Mesenchymal stem cell (in vitro differentiated cells and primary cell): ENCODE measurements around the gene DYNLT5.

ENCODE experiments used
- DNase-seq: peaks from one replicate; pipeline ENCODE4 v3.0.0-alpha.2; 2013
- H2AFZ ChIP-seq: one replicate; pipeline ENCODE4 v1.6.1; 2013; ENCODE audit warnings: low read depth, mild to moderate bottlenecking, control low read depth, inconsistent platforms, low read length, moderate library complexity
- H2AK5ac ChIP-seq: 2 replicates; pipeline ENCODE4 v1.6.1; 2013; ENCODE audit warnings: low read length, moderate library complexity, mild to moderate bottlenecking, inconsistent platforms; ENCODE audit not compliant: severe bottlenecking
- H2BK120ac ChIP-seq: one replicate; pipeline ENCODE4 v1.6.1; 2013; ENCODE audit warnings: low read depth, mild to moderate bottlenecking, inconsistent platforms, low read length, moderate library complexity
- H2BK12ac ChIP-seq, 2 experiments: one replicate each; pipeline ENCODE4 v1.6.1; 2013; ENCODE audit warnings: inconsistent platforms in 2 of 2, low read length in 2 of 2, mild to moderate bottlenecking in 2 of 2, moderate library complexity in 2 of 2, control low read depth in 1 of 2
- H2BK15ac ChIP-seq: one replicate; pipeline ENCODE4 v1.6.1; 2013; ENCODE audit warnings: mild to moderate bottlenecking, low read depth, inconsistent platforms; ENCODE audit not compliant: poor library complexity, severe bottlenecking
- H2BK5ac ChIP-seq: 2 replicates; pipeline ENCODE4 v1.6.1; 2013; ENCODE audit warnings: low read depth, mild to moderate bottlenecking, low read length, control low read depth, inconsistent platforms; ENCODE audit not compliant: poor library complexity, severe bottlenecking
- H3K14ac ChIP-seq, 2 experiments: one replicate each; pipeline ENCODE4 v1.6.1; 2013; ENCODE audit warnings: inconsistent platforms in 2 of 2, low read length in 2 of 2, control low read depth in 1 of 2, mild to moderate bottlenecking in 1 of 2, moderate library complexity in 1 of 2
- H3K18ac ChIP-seq, 2 experiments: one replicate each; pipeline ENCODE4 v1.6.1; 2013; ENCODE audit warnings: inconsistent platforms in 2 of 2, low read length in 2 of 2, control low read depth in 1 of 2, low read depth in 1 of 2, mild to moderate bottlenecking in 1 of 2
- H3K23ac ChIP-seq, 2 experiments: one replicate each; pipeline ENCODE4 v1.6.1; 2013; ENCODE audit warnings: inconsistent platforms in 2 of 2, low read length in 2 of 2, mild to moderate bottlenecking in 2 of 2, moderate library complexity in 2 of 2, control low read depth in 1 of 2
- H3K27ac ChIP-seq: 2 replicates; pipeline ENCODE4 v1.5.1; 2013; ENCODE audit warnings: mild to moderate bottlenecking, moderate library complexity, low read length, control low read depth, inconsistent platforms; ENCODE audit not compliant: poor library complexity, severe bottlenecking
- H3K27me3 ChIP-seq, 2 experiments: 2 replicates each; pipeline versions ENCODE4 v1.6.1 to v1.7.0; 2013; ENCODE audit warnings: low read length in 2 of 2, mild to moderate bottlenecking in 2 of 2, moderate library complexity in 2 of 2, control low read depth in 1 of 2, inconsistent platforms in 1 of 2; ENCODE audit not compliant: control insufficient read depth in 1 of 2, insufficient read depth in 1 of 2
- H3K36me3 ChIP-seq, 2 experiments: 2 replicates each; pipeline versions ENCODE4 v1.6.1 to v1.7.0; 2013; ENCODE audit warnings: low read length in 2 of 2, control low read depth in 1 of 2, inconsistent platforms in 1 of 2, low read depth in 1 of 2, mild to moderate bottlenecking in 1 of 2; ENCODE audit not compliant: insufficient read depth in 2 of 2, control insufficient read depth in 1 of 2
- H3K4ac ChIP-seq, 2 experiments: one replicate each; pipeline ENCODE4 v1.6.1; 2013; ENCODE audit warnings: inconsistent platforms in 2 of 2, low read length in 2 of 2, mild to moderate bottlenecking in 2 of 2, moderate library complexity in 2 of 2, control low read depth in 1 of 2, low read depth in 1 of 2
- H3K4me1 ChIP-seq: 2 replicates; pipeline ENCODE4 v1.6.1; 2013; ENCODE audit warnings: low read depth, low read length, control low read depth; ENCODE audit not compliant: control insufficient read depth, insufficient read depth
- H3K4me2 ChIP-seq: 2 replicates; pipeline ENCODE4 v1.6.1; 2013; ENCODE audit warnings: low read length, mild to moderate bottlenecking, inconsistent platforms; ENCODE audit not compliant: poor library complexity, severe bottlenecking
- H3K4me3 ChIP-seq, 2 experiments: 2 replicates each; pipeline versions ENCODE4 v1.5.1 to v1.7.0; 2013; ENCODE audit warnings: low read length in 2 of 2, mild to moderate bottlenecking in 2 of 2, control low read depth in 1 of 2, low read depth in 1 of 2; ENCODE audit not compliant: insufficient read depth in 1 of 2
- H3K79me1 ChIP-seq: replicated peaks from 2 replicates; pipeline ENCODE4 v1.6.1; 2013; ENCODE audit warnings: mild to moderate bottlenecking, control low read depth, low read length, inconsistent platforms; ENCODE audit not compliant: poor library complexity, severe bottlenecking
- H3K9ac ChIP-seq: 2 replicates; pipeline ENCODE4 v1.7.0; 2013; ENCODE audit warnings: mild to moderate bottlenecking, low read length, moderate library complexity
- H3K9me3 ChIP-seq: 2 replicates; pipeline ENCODE4 v1.7.0; 2013; ENCODE audit warnings: mild to moderate bottlenecking, low read length; ENCODE audit not compliant: control insufficient read depth
- H4K8ac ChIP-seq: one replicate; pipeline ENCODE4 v1.6.1; 2013; ENCODE audit warnings: inconsistent platforms, mild to moderate bottlenecking, low read length, moderate library complexity
- H4K91ac ChIP-seq: one replicate; pipeline ENCODE4 v1.6.1; 2013; ENCODE audit warnings: mild to moderate bottlenecking, low read length, inconsistent platforms
- WGBS: methylation state at CpG from one replicate; pipeline ENCODE4 v1.1.7; 2013; ENCODE audit warnings: mixed read lengths; 5-methylcytosine and 5-hydroxymethylcytosine counted together

Gene DYNLT5

GRCh38 chr1:66767626-66768025 lies 15.4 kb downstream of the DYNLT5 start:
- no peaks in the 10 kb centered on the region for H3K9me3 ChIP-seq
- H2AK5ac ChIP-seq = no peak overlapping the region
- no peak overlapping the region for H3K4me2 ChIP-seq
- H2BK15ac ChIP-seq = no peak overlapping the region
- no peak overlapping the region for H3K4me3 ChIP-seq
- no peak overlapping the region for H3K9ac ChIP-seq
- no peak overlapping the region for H3K23ac ChIP-seq
- H3K27ac ChIP-seq = no peak overlapping the region
- H2BK120ac ChIP-seq = no peak overlapping the region
- no peak overlapping the region for H2AFZ ChIP-seq
- no peak for DNase-seq
- no peak overlapping the region for H3K18ac ChIP-seq
- H3K27me3 ChIP-seq = no peaks in the 10 kb centered on the region
- H3K4ac ChIP-seq = no peak overlapping the region
- no peaks in the 10 kb centered on the region for H3K79me1 ChIP-seq
- no peak overlapping the region for H4K8ac ChIP-seq
- H2BK12ac ChIP-seq = no peak overlapping the region
- H3K4me1 ChIP-seq = no peaks in the 10 kb centered on the region
- no peaks in the 10 kb centered on the region for H3K36me3 ChIP-seq
- H4K91ac ChIP-seq = no peak overlapping the region
- no peak overlapping the region for H3K14ac ChIP-seq
- no peak overlapping the region for H2BK5ac ChIP-seq

- Histone ChIP-seq H3K4me3 (no peak overlapping the region), H3K79me1 (no peaks in the 10 kb centered on the region), H2BK15ac (no peak overlapping the region), H2BK5ac (no peak overlapping the region), H3K4me1 (no peaks in the 10 kb centered on the region), H4K8ac (no peak overlapping the region), H2BK120ac (no peak overlapping the region), H3K36me3 (no peaks in the 10 kb centered on the region), H3K18ac (no peak overlapping the region), H2AFZ (no peak overlapping the region), H3K27me3 (no peaks in the 10 kb centered on the region), H3K9me3 (no peaks in the 10 kb centered on the region), H3K4ac (no peak overlapping the region), H2AK5ac (no peak overlapping the region), H3K27ac (no peak overlapping the region), H3K23ac (no peak overlapping the region), H2BK12ac (no peak overlapping the region), H4K91ac (no peak overlapping the region), H3K4me2 (no peak overlapping the region), H3K14ac (no peak overlapping the region), H3K9ac (no peak overlapping the region)
- WGBS = no CpG with 5 or more reads among the region's 1 CpG
- DNase-seq = no peak
These were observed 16.7 kb downstream of the DYNLT5 start for GRCh38 chr1:66768965-66769364.

GRCh38 chr1:66769512-66770229 lies 17.4 kb downstream of the DYNLT5 start:
- no peak overlapping the region for H3K18ac ChIP-seq
- no peak overlapping the region for H2BK15ac ChIP-seq
- no peaks in the 10 kb centered on the region for H3K9me3 ChIP-seq
- no peak overlapping the region for H2AFZ ChIP-seq
- no peaks in the 10 kb centered on the region for H3K27me3 ChIP-seq
- DNase-seq = no peak
- H2BK5ac ChIP-seq = no peak overlapping the region
- no peak overlapping the region for H2BK12ac ChIP-seq
- H4K8ac ChIP-seq = no peak overlapping the region
- no peak overlapping the region for H3K14ac ChIP-seq
- no peak overlapping the region for H2AK5ac ChIP-seq
- H3K9ac ChIP-seq = peak overlapping the region; percentile 17
- no peak overlapping the region for H3K23ac ChIP-seq
- H3K4ac ChIP-seq = no peak overlapping the region
- no peaks in the 10 kb centered on the region for H3K4me1 ChIP-seq
- H2BK120ac ChIP-seq = no peak overlapping the region
- H4K91ac ChIP-seq = no peak overlapping the region
- no peak overlapping the region for H3K27ac ChIP-seq
- H3K36me3 ChIP-seq = no peaks in the 10 kb centered on the region
- H3K4me2 ChIP-seq = no peak overlapping the region
- 96% methylated on average over 2 of the region's 7 CpGs for WGBS
- H3K4me3 ChIP-seq = no peak overlapping the region
- no peaks in the 10 kb centered on the region for H3K79me1 ChIP-seq

- H4K8ac ChIP-seq = no peak overlapping the region
- no peaks in the 10 kb centered on the region for H3K4me1 ChIP-seq
- no peak overlapping the region for H2BK15ac ChIP-seq
- no peak overlapping the region for H2BK5ac ChIP-seq
- no peaks in the 10 kb centered on the region for H3K36me3 ChIP-seq
- no peak overlapping the region for H2AK5ac ChIP-seq
- H3K18ac ChIP-seq = no peak overlapping the region
- no peak for DNase-seq
- H2BK120ac ChIP-seq = no peak overlapping the region
- no CpG with 5 or more reads among the region's 2 CpGs for WGBS
- no peaks in the 10 kb centered on the region for H3K27me3 ChIP-seq
- H3K79me1 ChIP-seq = no peaks in the 10 kb centered on the region
- no peak overlapping the region for H3K4me3 ChIP-seq
- no peak overlapping the region for H2BK12ac ChIP-seq
- H3K14ac ChIP-seq = no peak overlapping the region
- H3K4me2 ChIP-seq = no peak overlapping the region
- no peak overlapping the region for H4K91ac ChIP-seq
- no peak overlapping the region for H3K9ac ChIP-seq
- no peak overlapping the region for H3K4ac ChIP-seq
- H3K27ac ChIP-seq = no peak overlapping the region
- no peak overlapping the region for H3K23ac ChIP-seq
- no peaks in the 10 kb centered on the region for H3K9me3 ChIP-seq
- H2AFZ ChIP-seq = no peak overlapping the region
These were observed 18.0 kb downstream of the DYNLT5 start for GRCh38 chr1:66770240-66770639.
